Esophagus squamous epithelium (tissue), 4 donors: ENCODE data around the gene ACTN2.

Source experiments
- POLR2A ChIP-seq, 4 donors: fragments of 450-650 bp; IDR thresholded peaks; one replicate each; pipeline ENCODE4 v1.6.1; 2017; ENCODE audit warnings: antibody characterized with exemption in 4 of 4, mild to moderate bottlenecking in 4 of 4, moderate library complexity in 3 of 4
- TF ChIP-seq, protein P1 (sequence below), 6 experiments: fragments of 450-650 bp in 4 of 6; fragments of 200-600 bp in 2 of 6; sonication (generic) in 2 of 6; IDR thresholded peaks; one replicate each; pipeline ENCODE4 v1.5.1; 2016 to 2019; ENCODE audit warnings: antibody characterized with exemption in 6 of 6, mild to moderate bottlenecking in 4 of 6, moderate library complexity in 4 of 6

DNA sequence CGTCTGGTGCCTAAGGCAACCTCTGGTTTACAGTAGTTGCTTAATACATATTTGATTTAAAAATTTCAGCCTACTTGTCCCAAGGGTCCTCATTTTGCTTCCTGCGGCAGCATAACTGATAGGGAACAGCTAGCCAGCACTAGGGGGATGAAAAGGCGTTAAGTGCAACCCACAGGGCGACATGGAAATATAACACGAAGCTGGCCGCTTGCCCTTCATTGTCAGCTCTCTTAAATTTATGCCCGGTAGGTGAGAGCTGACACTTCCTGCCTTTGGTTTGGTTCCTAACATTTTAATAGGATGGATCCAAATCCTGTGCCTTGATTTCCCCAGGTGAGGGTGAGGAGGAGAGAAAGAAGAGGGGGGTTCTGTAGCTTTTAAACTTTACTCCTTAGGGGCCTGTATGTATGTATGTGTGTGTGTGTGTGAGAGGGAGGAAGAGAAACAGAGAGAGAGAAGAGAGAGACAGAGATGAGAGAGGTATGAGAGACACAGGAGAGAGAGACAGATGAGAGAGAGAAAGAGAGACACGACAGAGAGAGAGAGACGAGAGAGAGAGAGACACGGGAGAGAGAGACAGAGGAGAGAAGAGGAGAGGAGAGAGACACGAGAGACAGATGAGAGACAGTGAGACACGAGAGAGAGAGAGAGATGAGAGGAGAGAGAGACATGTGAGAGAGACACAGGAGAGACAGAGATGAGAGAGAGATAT lies 938 bp upstream of the ACTN2 start:
- no peak for TF ChIP-seq POLR2A (IDR thresholded peaks at IDR 0.05)
- TF ChIP-seq, protein P1, sequence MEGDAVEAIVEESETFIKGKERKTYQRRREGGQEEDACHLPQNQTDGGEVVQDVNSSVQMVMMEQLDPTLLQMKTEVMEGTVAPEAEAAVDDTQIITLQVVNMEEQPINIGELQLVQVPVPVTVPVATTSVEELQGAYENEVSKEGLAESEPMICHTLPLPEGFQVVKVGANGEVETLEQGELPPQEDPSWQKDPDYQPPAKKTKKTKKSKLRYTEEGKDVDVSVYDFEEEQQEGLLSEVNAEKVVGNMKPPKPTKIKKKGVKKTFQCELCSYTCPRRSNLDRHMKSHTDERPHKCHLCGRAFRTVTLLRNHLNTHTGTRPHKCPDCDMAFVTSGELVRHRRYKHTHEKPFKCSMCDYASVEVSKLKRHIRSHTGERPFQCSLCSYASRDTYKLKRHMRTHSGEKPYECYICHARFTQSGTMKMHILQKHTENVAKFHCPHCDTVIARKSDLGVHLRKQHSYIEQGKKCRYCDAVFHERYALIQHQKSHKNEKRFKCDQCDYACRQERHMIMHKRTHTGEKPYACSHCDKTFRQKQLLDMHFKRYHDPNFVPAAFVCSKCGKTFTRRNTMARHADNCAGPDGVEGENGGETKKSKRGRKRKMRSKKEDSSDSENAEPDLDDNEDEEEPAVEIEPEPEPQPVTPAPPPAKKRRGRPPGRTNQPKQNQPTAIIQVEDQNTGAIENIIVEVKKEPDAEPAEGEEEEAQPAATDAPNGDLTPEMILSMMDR (IDR thresholded peaks at IDR 0.05): no peak
